ENCODE data around the gene PALM. TPM values are rescaled to one million over a fixed set of nuclear protein-coding genes. Genes with fewer than 3 reads are reported as not detected.
"Not testable (repeated sequence)": the region's sequence is repeated elsewhere in the genome, so short reads cannot be mapped to it uniquely, and the experiment has no call there.

Gene PALM
- total RNA-seq, 2 donors from 2014 or later = 3.9 to 13.5 TPM

GRCh38 chr19:725461-726089 is 16.8 kb downstream of the PALM start:
- intact Hi-C loops (cut with DNase I) = no loop called here
- H3K4me3 ChIP-seq = no peak overlapping the region
- no peak overlapping the region for H3K9ac ChIP-seq (ENCODE audit: low read depth in 2 of 2, low read length in 2 of 2)
- no peak for TF ChIP-seq CTCF (IDR thresholded peaks at IDR 0.05)
- no peaks in the 10 kb centered on the region for H3K9me3 ChIP-seq
- H3K36me3 ChIP-seq = no peaks in the 10 kb centered on the region
- no peak for DNase-seq
- no peaks in the 10 kb centered on the region for H3K4me1 ChIP-seq
- peaks cover 6% of the 10 kb centered on the region for H3K27me3 ChIP-seq
- no peak overlapping the region for H3K27ac ChIP-seq

GRCh38 chr19:726993-727956 is 18.5 kb downstream of the PALM start:
- no peaks in the 10 kb centered on the region for H3K27me3 ChIP-seq
- no peak overlapping the region for H3K9ac ChIP-seq (ENCODE audit: low read depth in 2 of 2, low read length in 2 of 2)
- no peak overlapping the region for H3K4me3 ChIP-seq
- intact Hi-C loops (cut with DNase I) = no loop called here
- H3K36me3 ChIP-seq = no peaks in the 10 kb centered on the region
- DNase-seq = no peak
- TF ChIP-seq CTCF (IDR thresholded peaks at IDR 0.05) = no peak
- H3K9me3 ChIP-seq = no peaks in the 10 kb centered on the region
- no peak overlapping the region for H3K27ac ChIP-seq
- H3K4me1 ChIP-seq = no peaks in the 10 kb centered on the region

- no peak overlapping the region for H3K4me3 ChIP-seq
- H3K9me3 ChIP-seq = no peaks in the 10 kb centered on the region
- no peak overlapping the region for H3K9ac ChIP-seq (ENCODE audit: low read depth in 2 of 2, low read length in 2 of 2)
- DNase-seq = no peak
- intact Hi-C loops (cut with DNase I) = no loop called here
- no peak for TF ChIP-seq CTCF (IDR thresholded peaks at IDR 0.05)
- H3K36me3 ChIP-seq = no peaks in the 10 kb centered on the region
- H3K4me1 ChIP-seq = no peaks in the 10 kb centered on the region
- H3K27me3 ChIP-seq = no peaks in the 10 kb centered on the region
- H3K27ac ChIP-seq = no peak overlapping the region
Measured at GRCh38 chr19:728011-728410, 19.3 kb downstream of the PALM start.

GRCh38 chr19:729564-729963 is 20.8 kb downstream of the PALM start:
- H3K9me3 ChIP-seq; H3K9ac ChIP-seq (ENCODE audit: low read depth in 2 of 2, low read length in 2 of 2); H3K4me3 ChIP-seq; H3K36me3 ChIP-seq; H3K27me3 ChIP-seq; H3K27ac ChIP-seq; H3K4me1 ChIP-seq; DNase-seq; intact Hi-C loops (cut with DNase I): not testable (repeated sequence)

GRCh38 chr19:729965-730668 is 21.4 kb downstream of the PALM start:
- Histone ChIP-seq H3K4me1 (no peaks in the 10 kb centered on the region), H3K27ac (no peak overlapping the region), H3K36me3 (no peaks in the 10 kb centered on the region), H3K9me3 (no peaks in the 10 kb centered on the region), H3K4me3 (no peak overlapping the region), H3K9ac (ENCODE audit: low read depth in 2 of 2, low read length in 2 of 2) (no peak overlapping the region), H3K27me3 (no peaks in the 10 kb centered on the region)
- no peak for TF ChIP-seq CTCF (IDR thresholded peaks at IDR 0.05)
- DNase-seq = no peak
- intact Hi-C loops (cut with DNase I) = loop anchor here (5.0 kb wide), 1 partner anchor 148 kb away; no protein-coding TSS in a partner anchor

Measured in colonic mucosa (tissue), 4 donors.